Ramos (cell line): ENCODE measurements around the gene PERCC1.
"Not testable (repeated sequence)": the region's sequence is repeated elsewhere in the genome, so short reads cannot be mapped to it uniquely, and the experiment has no call there.

Source experiments
- in situ Hi-C: fragments of 300-500 bp; cut with MboI; formaldehyde crosslinking; loops from one replicate; pipeline ENCODE4 v1.14.3; 2022; ENCODE audit warnings: low sequenced_read_pairs; ENCODE audit not compliant: unreplicated experiment

Gene PERCC1

GRCh38 chr16:1464196-1464893 is 33.5 kb downstream of the PERCC1 start:
- in situ Hi-C loops = no loop called here

- in situ Hi-C loops = no loop called here
Observed at GRCh38 chr16:1464894-1465566, 34.2 kb downstream of the PERCC1 start.

GRCh38 chr16:1465567-1465915 is 34.7 kb downstream of the PERCC1 start:
- in situ Hi-C loops = no loop called here

- in situ Hi-C loops = no loop called here
Observed at GRCh38 chr16:1466054-1466453, 35.2 kb downstream of the PERCC1 start.

- in situ Hi-C loops = no loop called here
Observed at GRCh38 chr16:1466968-1467521, 36.2 kb downstream of the PERCC1 start.

GRCh38 chr16:1468426-1468810 is 37.5 kb downstream of the PERCC1 start:
- in situ Hi-C loops = no loop called here

GRCh38 chr16:1469141-1469540 is 38.3 kb downstream of the PERCC1 start:
- in situ Hi-C loops = not testable (repeated sequence)

- in situ Hi-C loops = no loop called here
Observed at GRCh38 chr16:1469693-1470201, 38.9 kb downstream of the PERCC1 start.

GRCh38 chr16:1470481-1471251 is 39.8 kb downstream of the PERCC1 start:
- in situ Hi-C loops = no loop called here

GRCh38 chr16:1471569-1472194 is 40.8 kb downstream of the PERCC1 start:
- in situ Hi-C loops = no loop called here

GRCh38 chr16:1472974-1473373 is 42.1 kb downstream of the PERCC1 start:
- in situ Hi-C loops = no loop called here

- in situ Hi-C loops = no loop called here
Observed at GRCh38 chr16:1474082-1474795, 43.4 kb downstream of the PERCC1 start.

- in situ Hi-C loops = no loop called here
Observed at GRCh38 chr16:1474796-1475551, 44.1 kb downstream of the PERCC1 start, which contains the start of gene CLCN7. Gene CLCN7, minus strand, starts transcription at chr16:1475028. Its CDS starts 54 bp downstream, at chr16:1474974.

GRCh38 chr16:1475552-1476114 is 44.8 kb downstream of the PERCC1 start:
- in situ Hi-C loops = no loop called here

- in situ Hi-C loops = no loop called here
Observed at GRCh38 chr16:1477033-1477432, 46.2 kb downstream of the PERCC1 start.

GRCh38 chr16:1478937-1479336 is 48.1 kb downstream of the PERCC1 start:
- in situ Hi-C loops = not testable (repeated sequence)

- in situ Hi-C loops = no loop called here
Observed at GRCh38 chr16:1481906-1482835, 51.3 kb downstream of the PERCC1 start.
